LNCaP clone FGC (cell line): ENCODE results near the gene DIAPH3.

Experiments used
- DNase-seq: peaks from one replicate; pipeline ENCODE4 v3.0.0-alpha.2; 2011; ENCODE audit warnings: low read depth
- H3K4me3 ChIP-seq: 2 replicates; pipeline ENCODE4 v1.5.1; 2011; ENCODE audit warnings: mild to moderate bottlenecking, low read depth, low read length, control low read depth
- CTCF ChIP-seq: IDR thresholded peaks from 2 replicates; pipeline ENCODE4 v1.5.1; 2012; ENCODE audit warnings: mild to moderate bottlenecking; ENCODE audit not compliant: control insufficient read depth, insufficient read depth; ENCODE audit errors: extremely low read depth

Gene DIAPH3

GRCh38 chr13:59954601-59955000 is 209.1 kb downstream of the DIAPH3 start:
- no peak overlapping the region for H3K4me3 ChIP-seq
- no peak for TF ChIP-seq CTCF
- no peak for DNase-seq

- DNase-seq: no peak
- TF ChIP-seq CTCF: no peak
Observed at GRCh38 chr13:59951011-59951410, 212.7 kb downstream of the DIAPH3 start.

GRCh38 chr13:59950266-59950665 is 213.5 kb downstream of the DIAPH3 start:
- no peak for DNase-seq
- no peak overlapping the region for H3K4me3 ChIP-seq

More at GRCh38 chr13:59951011-59951410, 212.7 kb downstream of the DIAPH3 start:
- no peak overlapping the region for H3K4me3 ChIP-seq

GRCh38 chr13:59948686-59949085 is 215.0 kb downstream of the DIAPH3 start:
- DNase-seq: no peak
- TF ChIP-seq CTCF: no peak

More at GRCh38 chr13:59950266-59950665, 213.5 kb downstream of the DIAPH3 start:
- no peak for TF ChIP-seq CTCF

GRCh38 chr13:59946944-59947343 is 216.8 kb downstream of the DIAPH3 start:
- no peak for DNase-seq
- no peak overlapping the region for H3K4me3 ChIP-seq
- no peak for TF ChIP-seq CTCF

More at GRCh38 chr13:59948686-59949085, 215.0 kb downstream of the DIAPH3 start:
- H3K4me3 ChIP-seq: no peak overlapping the region

- no peak overlapping the region for H3K4me3 ChIP-seq
- peak; percentile 83 for DNase-seq
- TF ChIP-seq CTCF: no peak
Observed at GRCh38 chr13:59931621-59932020, 232.1 kb downstream of the DIAPH3 start.

GRCh38 chr13:59924256-59924655 is 239.5 kb downstream of the DIAPH3 start:
- TF ChIP-seq CTCF: no peak
- no peak overlapping the region for H3K4me3 ChIP-seq

More at GRCh38 chr13:59924256-59924655, 239.5 kb downstream of the DIAPH3 start:
- DNase-seq: no peak
